ENCODE data around the gene DPCD.
A peak's percentile ranks its signal among the peaks of the same experiment; 100 is the strongest.

Gene DPCD

GRCh38 chr10:101639141-101639900 lies 51.2 kb downstream of the DPCD start:
- peaks cover 9% of the 10 kb centered on the region for H3K36me3 ChIP-seq (ENCODE audit: control insufficient read depth, low read depth, low read length)
- no peaks in the 10 kb centered on the region for H3K9me3 ChIP-seq (ENCODE audit: control insufficient read depth, low read depth, low read length)
- no peak overlapping the region for H3K27ac ChIP-seq (ENCODE audit: low read length)

GRCh38 chr10:101643546-101643945 lies 55.4 kb downstream of the DPCD start:
- H3K9me3 ChIP-seq (ENCODE audit: control insufficient read depth, low read depth, low read length), result no peaks in the 10 kb centered on the region
- peak overlapping the region; percentile 17 for H3K4me3 ChIP-seq (ENCODE audit: low read length)
- H3K27ac ChIP-seq (ENCODE audit: low read length), result peak overlapping the region; percentile 18
- H3K4me1 ChIP-seq (ENCODE audit: control insufficient read depth, low read depth, low read length), result peaks cover 34% of the 10 kb centered on the region
- peaks cover 4% of the 10 kb centered on the region for H3K36me3 ChIP-seq (ENCODE audit: control insufficient read depth, low read depth, low read length)
- no peaks in the 10 kb centered on the region for H3K27me3 ChIP-seq (ENCODE audit: control insufficient read depth, insufficient read depth, low read length)
- H3K9ac ChIP-seq (ENCODE audit: low read length), result no peak overlapping the region

More at GRCh38 chr10:101639141-101639900, 51.2 kb downstream of the DPCD start:
- H3K4me1 ChIP-seq (ENCODE audit: control insufficient read depth, low read depth, low read length), result peaks cover 20% of the 10 kb centered on the region
- H3K9ac ChIP-seq (ENCODE audit: low read length), result no peak overlapping the region
- no peak overlapping the region for H3K4me3 ChIP-seq (ENCODE audit: low read length)
- no peaks in the 10 kb centered on the region for H3K27me3 ChIP-seq (ENCODE audit: control insufficient read depth, insufficient read depth, low read length)

GRCh38 chr10:101644002-101644401 lies 55.9 kb downstream of the DPCD start:
- Histone ChIP-seq H3K27ac (ENCODE audit: low read length) (peak overlapping the region; percentile 32), H3K9me3 (ENCODE audit: control insufficient read depth, low read depth, low read length) (no peaks in the 10 kb centered on the region), H3K27me3 (ENCODE audit: control insufficient read depth, insufficient read depth, low read length) (no peaks in the 10 kb centered on the region), H3K4me3 (ENCODE audit: low read length) (peak overlapping the region; percentile 17), H3K9ac (ENCODE audit: low read length) (peak overlapping the region; percentile 11), H3K4me1 (ENCODE audit: control insufficient read depth, low read depth, low read length) (peaks cover 34% of the 10 kb centered on the region), H3K36me3 (ENCODE audit: control insufficient read depth, low read depth, low read length) (peaks cover 4% of the 10 kb centered on the region)

- H3K4me3 ChIP-seq (ENCODE audit: low read length), result no peak overlapping the region
- no peaks in the 10 kb centered on the region for H3K9me3 ChIP-seq (ENCODE audit: control insufficient read depth, low read depth, low read length)
- H3K27me3 ChIP-seq (ENCODE audit: control insufficient read depth, insufficient read depth, low read length), result no peaks in the 10 kb centered on the region
- H3K4me1 ChIP-seq (ENCODE audit: control insufficient read depth, low read depth, low read length), result peaks cover 35% of the 10 kb centered on the region
- no peak overlapping the region for H3K9ac ChIP-seq (ENCODE audit: low read length)
- no peak overlapping the region for H3K27ac ChIP-seq (ENCODE audit: low read length)
- no peaks in the 10 kb centered on the region for H3K36me3 ChIP-seq (ENCODE audit: control insufficient read depth, low read depth, low read length)
Observed at GRCh38 chr10:101645659-101646058, 57.5 kb downstream of the DPCD start.

- no peak overlapping the region for H3K27ac ChIP-seq (ENCODE audit: low read length)
- no peaks in the 10 kb centered on the region for H3K27me3 ChIP-seq (ENCODE audit: control insufficient read depth, insufficient read depth, low read length)
- H3K36me3 ChIP-seq (ENCODE audit: control insufficient read depth, low read depth, low read length), result no peaks in the 10 kb centered on the region
- H3K9me3 ChIP-seq (ENCODE audit: control insufficient read depth, low read depth, low read length), result no peaks in the 10 kb centered on the region
- H3K4me1 ChIP-seq (ENCODE audit: control insufficient read depth, low read depth, low read length), result peaks cover 41% of the 10 kb centered on the region
- H3K9ac ChIP-seq (ENCODE audit: low read length), result no peak overlapping the region
- H3K4me3 ChIP-seq (ENCODE audit: low read length), result no peak overlapping the region
Observed at GRCh38 chr10:101646364-101646763, 58.2 kb downstream of the DPCD start.

GRCh38 chr10:101647255-101647654 lies 59.1 kb downstream of the DPCD start:
- Histone ChIP-seq H3K9ac (ENCODE audit: low read length) (no peak overlapping the region), H3K27ac (ENCODE audit: low read length) (no peak overlapping the region), H3K36me3 (ENCODE audit: control insufficient read depth, low read depth, low read length) (no peaks in the 10 kb centered on the region), H3K4me3 (ENCODE audit: low read length) (no peak overlapping the region), H3K9me3 (ENCODE audit: control insufficient read depth, low read depth, low read length) (no peaks in the 10 kb centered on the region), H3K4me1 (ENCODE audit: control insufficient read depth, low read depth, low read length) (peaks cover 48% of the 10 kb centered on the region), H3K27me3 (ENCODE audit: control insufficient read depth, insufficient read depth, low read length) (no peaks in the 10 kb centered on the region)

- no peak overlapping the region for H3K9ac ChIP-seq (ENCODE audit: low read length)
- H3K9me3 ChIP-seq (ENCODE audit: control insufficient read depth, low read depth, low read length), result no peaks in the 10 kb centered on the region
- no peaks in the 10 kb centered on the region for H3K36me3 ChIP-seq (ENCODE audit: control insufficient read depth, low read depth, low read length)
- no peak overlapping the region for H3K27ac ChIP-seq (ENCODE audit: low read length)
- no peak overlapping the region for H3K4me3 ChIP-seq (ENCODE audit: low read length)
- H3K27me3 ChIP-seq (ENCODE audit: control insufficient read depth, insufficient read depth, low read length), result no peaks in the 10 kb centered on the region
- peaks cover 28% of the 10 kb centered on the region for H3K4me1 ChIP-seq (ENCODE audit: control insufficient read depth, low read depth, low read length)
Observed at GRCh38 chr10:101649525-101650085, 61.5 kb downstream of the DPCD start.

GRCh38 chr10:101650863-101651262 lies 62.7 kb downstream of the DPCD start:
- Histone ChIP-seq H3K36me3 (ENCODE audit: control insufficient read depth, low read depth, low read length) (no peaks in the 10 kb centered on the region), H3K4me3 (ENCODE audit: low read length) (no peak overlapping the region), H3K9me3 (ENCODE audit: control insufficient read depth, low read depth, low read length) (no peaks in the 10 kb centered on the region), H3K4me1 (ENCODE audit: control insufficient read depth, low read depth, low read length) (peaks cover 18% of the 10 kb centered on the region), H3K27ac (ENCODE audit: low read length) (no peak overlapping the region), H3K27me3 (ENCODE audit: control insufficient read depth, insufficient read depth, low read length) (no peaks in the 10 kb centered on the region), H3K9ac (ENCODE audit: low read length) (no peak overlapping the region)

GRCh38 chr10:101651336-101651735 lies 63.2 kb downstream of the DPCD start:
- Histone ChIP-seq H3K27me3 (ENCODE audit: control insufficient read depth, insufficient read depth, low read length) (no peaks in the 10 kb centered on the region), H3K4me1 (ENCODE audit: control insufficient read depth, low read depth, low read length) (peaks cover 18% of the 10 kb centered on the region), H3K4me3 (ENCODE audit: low read length) (no peak overlapping the region), H3K9me3 (ENCODE audit: control insufficient read depth, low read depth, low read length) (no peaks in the 10 kb centered on the region), H3K36me3 (ENCODE audit: control insufficient read depth, low read depth, low read length) (no peaks in the 10 kb centered on the region), H3K9ac (ENCODE audit: low read length) (no peak overlapping the region), H3K27ac (ENCODE audit: low read length) (no peak overlapping the region)

- no peaks in the 10 kb centered on the region for H3K27me3 ChIP-seq (ENCODE audit: control insufficient read depth, insufficient read depth, low read length)
- no peaks in the 10 kb centered on the region for H3K9me3 ChIP-seq (ENCODE audit: control insufficient read depth, low read depth, low read length)
- no peak overlapping the region for H3K4me3 ChIP-seq (ENCODE audit: low read length)
- no peak overlapping the region for H3K27ac ChIP-seq (ENCODE audit: low read length)
- H3K36me3 ChIP-seq (ENCODE audit: control insufficient read depth, low read depth, low read length), result no peaks in the 10 kb centered on the region
- peaks cover 18% of the 10 kb centered on the region for H3K4me1 ChIP-seq (ENCODE audit: control insufficient read depth, low read depth, low read length)
- no peak overlapping the region for H3K9ac ChIP-seq (ENCODE audit: low read length)
Observed at GRCh38 chr10:101653536-101653935, 65.4 kb downstream of the DPCD start.

- Histone ChIP-seq H3K4me1 (ENCODE audit: control insufficient read depth, low read depth, low read length) (peaks cover 29% of the 10 kb centered on the region), H3K9me3 (ENCODE audit: control insufficient read depth, low read depth, low read length) (no peaks in the 10 kb centered on the region), H3K27me3 (ENCODE audit: control insufficient read depth, insufficient read depth, low read length) (no peaks in the 10 kb centered on the region), H3K27ac (ENCODE audit: low read length) (no peak overlapping the region), H3K36me3 (ENCODE audit: control insufficient read depth, low read depth, low read length) (no peaks in the 10 kb centered on the region), H3K4me3 (ENCODE audit: low read length) (no peak overlapping the region), H3K9ac (ENCODE audit: low read length) (no peak overlapping the region)
Observed at GRCh38 chr10:101655570-101655969, 67.4 kb downstream of the DPCD start.

- no peak overlapping the region for H3K27ac ChIP-seq (ENCODE audit: low read length)
- peaks cover 25% of the 10 kb centered on the region for H3K4me1 ChIP-seq (ENCODE audit: control insufficient read depth, low read depth, low read length)
- no peak overlapping the region for H3K9ac ChIP-seq (ENCODE audit: low read length)
- no peaks in the 10 kb centered on the region for H3K27me3 ChIP-seq (ENCODE audit: control insufficient read depth, insufficient read depth, low read length)
- H3K4me3 ChIP-seq (ENCODE audit: low read length), result no peak overlapping the region
- H3K36me3 ChIP-seq (ENCODE audit: control insufficient read depth, low read depth, low read length), result no peaks in the 10 kb centered on the region
- no peaks in the 10 kb centered on the region for H3K9me3 ChIP-seq (ENCODE audit: control insufficient read depth, low read depth, low read length)
Observed at GRCh38 chr10:101656890-101657289, 68.8 kb downstream of the DPCD start.

Data from iPS-18a (cell line).